Measurements from ENCODE around the gene ZNF132. TPM values are rescaled to one million over a fixed set of nuclear protein-coding genes. Genes with fewer than 3 reads are reported as not detected.
A peak's percentile ranks its signal among the peaks of the same experiment; 100 is the strongest.

The ZNF132 gene
- total RNA-seq, 4 donors from 2014 or later: 3.0 to 5.1 (median 3.5) TPM

GRCh38 chr19:58392945-58393724, 46.8 kb downstream of the ZNF132 start:
- H3K4me3 ChIP-seq: no peak overlapping the region
- no peak for DNase-seq
- WGBS, 2 donors (ENCODE audit: low coverage in 1 of 2): 92 to 100% methylated on average over 1 to 26 of the region's 26 CpGs
- H3K36me3 ChIP-seq: peaks cover 0 to 44% (median 8%) of the 10 kb centered on the region in 4 donors
- intact Hi-C loops (cut with DNase I; ENCODE audit: low total_unique reads): no loop called here
- in situ Hi-C loops (cut with MboI; ENCODE audit: low pct_ligation_motif_present in 1 of 4, low pct_unique_long_range_greater_than_20kb in 1 of 4, low sequenced_read_pairs in 3 of 4): no loop called here
- H3K27ac ChIP-seq: no peak overlapping the region
- no peaks in the 10 kb centered on the region for H3K9me3 ChIP-seq
- H3K27me3 ChIP-seq: peaks cover 27% of the 10 kb centered on the region
- H3K4me1 ChIP-seq: peaks cover 3 to 29% (median 10%) of the 10 kb centered on the region in 4 donors
- no peak for TF ChIP-seq CTCF (IDR thresholded peaks at IDR 0.05)

DNA sequence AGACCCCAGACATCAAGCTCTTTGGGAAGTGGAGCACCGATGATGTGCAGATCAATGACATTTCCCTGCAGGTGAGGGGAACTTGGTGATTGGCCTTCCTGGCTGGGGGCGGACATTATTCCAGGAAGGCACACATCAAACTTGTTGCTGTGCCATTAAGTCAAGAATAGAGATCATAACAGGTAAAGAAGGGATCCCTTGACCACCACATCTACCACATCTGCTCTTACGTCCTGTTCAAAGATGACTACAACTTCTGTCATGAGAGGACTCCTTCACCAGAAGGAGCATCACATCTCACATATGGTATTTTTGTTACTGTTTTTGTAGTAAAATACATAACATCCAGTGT, 51.8 kb downstream of the ZNF132 start:
- H3K4me1 ChIP-seq: peaks cover 17 to 35% (median 22%) of the 10 kb centered on the region in 4 donors
- no peak for DNase-seq

DNA sequence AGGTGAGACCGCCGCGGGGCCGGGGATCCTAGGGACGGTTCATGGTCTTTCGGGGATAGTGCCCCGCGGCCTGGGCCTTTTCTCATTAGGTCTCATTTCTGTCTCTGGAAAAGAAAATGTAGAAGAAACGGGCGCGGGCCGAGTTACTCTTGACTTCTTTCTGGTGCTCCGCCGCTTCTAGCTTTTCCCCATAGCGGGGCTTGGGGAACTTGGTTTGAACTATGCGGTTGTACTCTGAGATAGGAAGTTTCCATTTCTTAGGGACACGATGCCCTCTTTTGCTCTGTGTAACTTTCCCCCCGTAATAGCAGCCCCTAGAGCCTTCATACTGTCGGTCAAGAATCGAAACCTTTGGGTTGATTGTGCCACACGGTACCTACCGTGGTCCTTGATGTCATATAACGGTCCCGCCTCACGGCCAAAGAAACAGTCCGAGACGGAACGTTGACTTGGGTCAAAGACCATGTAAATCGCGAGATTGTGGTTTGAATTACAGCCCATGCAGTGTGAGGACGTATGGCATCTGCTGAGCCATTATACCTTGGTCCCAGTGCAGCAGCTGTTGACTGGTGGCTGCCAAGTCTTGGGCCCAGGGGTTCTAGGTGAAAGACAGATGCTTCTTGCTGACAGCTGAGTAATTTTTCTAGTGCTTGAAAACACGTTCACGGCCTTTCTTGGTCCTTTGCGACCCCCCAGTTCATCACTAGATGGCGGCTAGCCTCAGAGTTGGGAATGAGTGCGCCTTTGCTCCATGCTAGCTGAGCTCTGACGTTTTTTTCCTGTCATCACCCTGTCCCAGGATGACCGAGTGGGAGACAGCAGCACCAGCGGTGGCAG, 52.4 kb downstream of the ZNF132 start:
- Histone ChIP-seq H3K4me3 (peak overlapping the region; percentile 43 to 80 (median 68)), H3K27ac (peak overlapping the region; percentile 99), H3K4me1 (peaks cover 17 to 35% (median 22%) of the 10 kb centered on the region in 4 donors), H3K27me3 (no peaks in the 10 kb centered on the region), H3K36me3 (peaks cover 0 to 23% (median 3%) of the 10 kb centered on the region in 4 donors), H3K9me3 (no peaks in the 10 kb centered on the region)
- no peak for DNase-seq
- TF ChIP-seq CTCF (IDR thresholded peaks at IDR 0.05): no peak
- TF ChIP-seq POLR2A (IDR thresholded peaks at IDR 0.05): no peak
- no peak for TF ChIP-seq POLR2AphosphoS5 (IDR thresholded peaks at IDR 0.05)
- TF ChIP-seq EP300 (IDR thresholded peaks at IDR 0.05; ENCODE audit: low read depth): no peak
- in situ Hi-C loops (cut with MboI; ENCODE audit: low pct_ligation_motif_present in 1 of 4, low pct_unique_long_range_greater_than_20kb in 1 of 4, low sequenced_read_pairs in 3 of 4): no loop called here
- intact Hi-C loops (cut with DNase I; ENCODE audit: low total_unique reads): loop anchor here (2.0 kb wide), 1 partner anchor 13 kb away; no protein-coding TSS in a partner anchor
- WGBS, 2 donors (ENCODE audit: low coverage in 1 of 2): 8% methylated on average over 38 of the region's 39 CpGs; no CpG with 5 or more reads in 1 of the 2 donors

More for the DNA sequence above, 51.8 kb downstream of the ZNF132 start:
- intact Hi-C loops (cut with DNase I; ENCODE audit: low total_unique reads): no loop called here
- TF ChIP-seq CTCF (IDR thresholded peaks at IDR 0.05) (no peak), POLR2AphosphoS5 (IDR thresholded peaks at IDR 0.05) (no peak), POLR2A (IDR thresholded peaks at IDR 0.05) (no peak), EP300 (IDR thresholded peaks at IDR 0.05; ENCODE audit: low read depth) (no peak)
- 75 to 83% methylated on average over 1 to 3 of the region's 3 CpGs for WGBS, 2 donors (ENCODE audit: low coverage in 1 of 2)
- Histone ChIP-seq H3K36me3 (peaks cover 0 to 29% (median 5%) of the 10 kb centered on the region in 4 donors), H3K27ac (no peak overlapping the region), H3K27me3 (no peaks in the 10 kb centered on the region), H3K9me3 (no peaks in the 10 kb centered on the region), H3K4me3 (peak overlapping the region in 2 of 4 donors; percentile 64 to 80)
- in situ Hi-C loops (cut with MboI; ENCODE audit: low pct_ligation_motif_present in 1 of 4, low pct_unique_long_range_greater_than_20kb in 1 of 4, low sequenced_read_pairs in 3 of 4): no loop called here
